ENCODE data around the gene GPR3. TPM values are rescaled to one million over a fixed set of nuclear protein-coding genes. Genes with fewer than 3 reads are reported as not detected.

The GPR3 gene
- total RNA-seq, 1 experiment from 2014 or later, result 1.3 TPM

DNA sequence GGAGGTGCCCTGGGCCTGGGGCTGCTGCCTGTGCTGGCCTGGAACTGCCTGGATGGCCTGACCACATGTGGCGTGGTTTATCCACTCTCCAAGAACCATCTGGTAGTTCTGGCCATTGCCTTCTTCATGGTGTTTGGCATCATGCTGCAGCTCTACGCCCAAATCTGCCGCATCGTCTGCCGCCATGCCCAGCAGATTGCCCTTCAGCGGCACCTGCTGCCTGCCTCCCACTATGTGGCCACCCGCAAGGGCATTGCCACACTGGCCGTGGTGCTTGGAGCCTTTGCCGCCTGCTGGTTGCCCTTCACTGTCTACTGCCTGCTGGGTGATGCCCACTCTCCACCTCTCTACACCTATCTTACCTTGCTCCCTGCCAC lies 1.8 kb downstream of the GPR3 start:
- Mint-ChIP-seq H3K27me3 (ENCODE audit: unreplicated experiment) (peaks cover 30% of the 10 kb centered on the region), H3K4me3 (ENCODE audit: low read depth, unreplicated experiment) (no peak overlapping the region), H3K9me3 (ENCODE audit: low read depth, unreplicated experiment) (no peaks in the 10 kb centered on the region), H3K27ac (ENCODE audit: unreplicated experiment) (no peak overlapping the region), H3K36me3 (ENCODE audit: insufficient read depth, unreplicated experiment) (peaks cover 34% of the 10 kb centered on the region), H3K4me1 (ENCODE audit: low read depth, unreplicated experiment) (peaks cover 11% of the 10 kb centered on the region)
- CTCF ChIA-PET, result interaction anchor here (0.7 to 1.7 kb wide), 7 partner anchors 26 to 255 kb away, joined by 3 to 10 read pairs (median 4); partner anchors contain the start of gene MAP3K6
- no TSS peak for BruUV-seq (replicated peaks)
- no peak for DNase-seq
- intact Hi-C loops (cut with micrococcal nuclease; ENCODE audit: unreplicated experiment), result no loop called here
- TF ChIP-seq CTCF (IDR thresholded peaks at IDR 0.05; ENCODE audit: unreplicated experiment), result no peak

DNA sequence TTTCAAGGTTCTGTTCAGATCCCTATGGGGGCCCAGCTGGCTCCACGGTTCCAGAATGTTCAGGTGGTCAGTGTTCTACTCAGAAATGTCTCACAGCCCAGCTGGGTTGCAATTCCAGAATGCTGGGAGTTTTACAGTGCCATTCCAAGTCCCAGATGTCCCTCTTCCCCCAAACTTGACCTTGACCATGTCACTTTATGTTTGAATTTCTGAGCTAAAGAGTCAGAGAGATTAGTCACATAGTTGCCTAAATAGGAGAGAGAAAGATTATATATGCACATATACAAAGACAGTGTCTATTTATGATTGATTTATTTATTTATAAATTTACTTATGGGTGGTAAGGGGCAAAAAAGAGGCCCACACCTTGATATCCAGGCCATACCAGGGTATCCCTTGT lies 2.5 kb downstream of the GPR3 start:
- Mint-ChIP-seq H3K27me3 (ENCODE audit: unreplicated experiment) (peaks cover 27% of the 10 kb centered on the region), H3K4me1 (ENCODE audit: low read depth, unreplicated experiment) (peaks cover 11% of the 10 kb centered on the region), H3K4me3 (ENCODE audit: low read depth, unreplicated experiment) (no peak overlapping the region), H3K36me3 (ENCODE audit: insufficient read depth, unreplicated experiment) (peaks cover 34% of the 10 kb centered on the region), H3K27ac (ENCODE audit: unreplicated experiment) (no peak overlapping the region), H3K9me3 (ENCODE audit: low read depth, unreplicated experiment) (no peaks in the 10 kb centered on the region)
- intact Hi-C loops (cut with micrococcal nuclease; ENCODE audit: unreplicated experiment), result no loop called here
- no peak for DNase-seq
- TSS peak; percentile 86 for BruUV-seq (replicated peaks)
- CTCF ChIA-PET, result interaction anchor here (0.6 to 1.7 kb wide), 10 partner anchors 27 to 254 kb away, joined by 3 to 10 read pairs (median 4); partner anchors contain the start of gene MAP3K6
- no peak for TF ChIP-seq CTCF (IDR thresholded peaks at IDR 0.05; ENCODE audit: unreplicated experiment)

- intact Hi-C loops (cut with micrococcal nuclease; ENCODE audit: unreplicated experiment), result no loop called here
- DNase-seq, result peak; percentile 75
- no peak overlapping the region for H3K4me3 Mint-ChIP-seq (ENCODE audit: low read depth, unreplicated experiment)
- TF ChIP-seq CTCF (IDR thresholded peaks at IDR 0.05; ENCODE audit: unreplicated experiment), result peak; percentile 81
- H3K36me3 Mint-ChIP-seq (ENCODE audit: insufficient read depth, unreplicated experiment), result peaks cover 38% of the 10 kb centered on the region
- peaks cover 20% of the 10 kb centered on the region for H3K27me3 Mint-ChIP-seq (ENCODE audit: unreplicated experiment)
- no TSS peak for BruUV-seq (replicated peaks)
- no peak overlapping the region for H3K27ac Mint-ChIP-seq (ENCODE audit: unreplicated experiment)
- CTCF ChIA-PET, result interaction anchor here (0.6 to 1.7 kb wide), 9 partner anchors 27 to 253 kb away, joined by 3 to 10 read pairs (median 5); partner anchors contain the start of gene MAP3K6
- peaks cover 11% of the 10 kb centered on the region for H3K4me1 Mint-ChIP-seq (ENCODE audit: low read depth, unreplicated experiment)
- no peaks in the 10 kb centered on the region for H3K9me3 Mint-ChIP-seq (ENCODE audit: low read depth, unreplicated experiment)
These were observed 3.2 kb downstream of the GPR3 start for GRCh38 chr1:27395441-27396195.

- CTCF ChIA-PET, result interaction anchor here (0.6 to 1.1 kb wide), 3 partner anchors 96 to 240 kb away, joined by 3 read pairs; no protein-coding TSS in a partner anchor
- BruUV-seq (replicated peaks), result no TSS peak
- no peak for DNase-seq
- Mint-ChIP-seq H3K4me1 (ENCODE audit: low read depth, unreplicated experiment) (peaks cover 5% of the 10 kb centered on the region), H3K4me3 (ENCODE audit: low read depth, unreplicated experiment) (no peak overlapping the region), H3K27ac (ENCODE audit: unreplicated experiment) (no peak overlapping the region), H3K9me3 (ENCODE audit: low read depth, unreplicated experiment) (no peaks in the 10 kb centered on the region), H3K36me3 (ENCODE audit: insufficient read depth, unreplicated experiment) (peaks cover 33% of the 10 kb centered on the region), H3K27me3 (ENCODE audit: unreplicated experiment) (peaks cover 6% of the 10 kb centered on the region)
- no peak for TF ChIP-seq CTCF (IDR thresholded peaks at IDR 0.05; ENCODE audit: unreplicated experiment)
- intact Hi-C loops (cut with micrococcal nuclease; ENCODE audit: unreplicated experiment), result no loop called here
These were observed 4.7 kb downstream of the GPR3 start for GRCh38 chr1:27397110-27397509.

Measured in Calu3 (cell line).